Stimulated activated CD4-positive, alpha-beta T cell treated with anti-CD3 and anti-CD28 coated beads, Interleukin-2, amount 100 ng/mL, for 48 hours (primary cell): ENCODE data around the gene NUP214.

Experiments used
- DNase-seq, 2 donors: peaks; one replicate each; pipeline ENCODE4 v3.0.0-alpha.2; 2020

The NUP214 gene

DNA sequence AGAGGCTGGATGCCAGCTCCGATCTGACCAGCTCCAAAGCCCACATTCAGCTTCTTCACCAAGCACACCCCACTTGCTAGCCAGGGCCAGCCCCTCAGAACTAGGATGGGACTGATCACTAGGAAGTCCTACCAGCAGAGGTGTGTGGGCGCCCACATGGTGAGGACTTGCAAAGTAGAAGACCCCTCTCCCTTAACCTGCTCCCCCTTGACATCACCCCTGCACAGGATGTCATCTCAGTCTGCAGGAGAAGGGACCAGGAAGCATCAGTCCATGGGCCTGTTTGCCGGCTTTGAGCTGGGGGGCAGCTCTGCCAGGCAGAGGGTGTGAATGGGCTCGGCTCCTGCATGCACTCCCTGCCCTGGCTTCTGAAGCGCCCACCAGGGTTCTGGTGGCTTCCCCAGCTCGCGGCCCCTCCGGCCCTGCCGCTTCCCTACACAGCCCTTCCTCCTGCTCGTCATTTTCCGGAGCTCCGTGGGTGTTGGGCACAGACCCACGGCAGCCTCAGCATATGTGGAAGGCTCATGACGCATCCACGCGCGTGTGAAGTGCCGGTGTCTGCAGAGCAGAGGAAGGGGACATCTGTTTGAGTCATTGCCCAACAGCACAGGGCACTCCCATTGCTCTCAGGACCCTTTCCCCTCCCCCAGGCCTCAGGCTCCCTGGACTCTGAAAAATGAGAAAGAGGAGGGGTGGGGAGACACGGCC is 154.6 kb downstream of the NUP214 start:
- DNase-seq: no peak

GRCh38 chr9:131280660-131281059 is 155.3 kb downstream of the NUP214 start:
- DNase-seq: no peak

DNA sequence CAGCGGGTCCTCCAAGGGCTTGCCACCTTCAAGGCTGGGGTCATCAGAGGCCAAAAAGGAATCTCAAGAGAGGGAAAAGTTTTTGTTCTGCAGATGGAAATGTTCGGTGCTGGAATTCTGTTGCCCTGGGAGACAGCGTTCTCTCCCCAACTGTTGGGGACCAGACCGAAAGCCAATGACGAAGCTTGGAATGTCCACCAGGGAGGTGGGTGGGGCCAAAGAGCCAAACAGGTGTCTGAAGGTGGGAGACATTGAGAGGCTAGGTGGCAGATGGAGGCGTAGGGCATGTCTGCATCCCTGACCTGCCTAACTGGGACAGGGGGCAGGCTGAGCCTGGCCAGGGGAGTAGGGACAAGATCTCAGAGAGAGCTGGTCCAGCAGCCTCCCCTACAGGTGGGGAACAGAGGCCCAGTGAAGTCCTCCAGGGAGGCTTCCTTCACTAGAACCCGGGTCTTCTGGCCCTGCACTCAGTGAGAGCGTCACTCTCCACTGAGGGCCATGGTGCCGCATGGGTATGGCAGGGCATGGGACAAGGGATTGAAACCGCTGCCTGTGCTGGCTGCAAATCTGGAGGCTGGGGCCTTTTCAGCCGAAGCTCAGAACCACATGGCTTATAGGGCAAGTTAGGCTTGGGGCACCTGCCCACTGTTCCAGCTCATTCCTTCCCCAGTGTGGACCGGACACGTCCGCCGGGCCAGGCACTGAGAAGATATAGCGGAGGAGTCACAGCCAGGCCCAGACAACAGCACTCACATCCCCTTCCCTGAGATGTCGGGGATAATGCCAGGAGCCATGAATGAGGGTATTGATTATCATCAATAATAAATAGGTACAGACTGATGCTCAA is 156.0 kb downstream of the NUP214 start:
- no peak for DNase-seq

DNA sequence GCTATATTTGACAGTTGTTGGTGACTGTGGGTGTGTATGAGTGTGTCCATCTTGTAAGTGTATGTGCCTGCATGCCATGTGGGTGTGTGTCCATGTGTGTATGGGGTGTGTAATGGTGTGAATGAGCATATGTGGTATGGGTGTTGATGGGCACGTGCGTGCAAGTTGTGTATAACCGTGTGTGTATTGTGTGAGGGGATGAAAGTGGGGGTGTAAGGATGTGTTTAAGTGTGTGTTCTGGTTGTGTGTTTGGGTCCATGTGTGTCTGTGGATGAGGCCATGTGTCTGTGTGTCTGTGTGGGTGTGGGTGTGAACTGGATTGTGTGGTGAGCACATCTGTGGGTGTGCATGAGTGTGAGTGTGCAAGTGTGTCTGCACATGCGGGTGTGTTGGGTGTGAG is 156.8 kb downstream of the NUP214 start:
- no peak for DNase-seq

GRCh38 chr9:131282688-131283422 is 157.5 kb downstream of the NUP214 start:
- no peak for DNase-seq
